Neural crest cell (in vitro differentiated cells): ENCODE measurements around the gene MS4A4E. TPM values are rescaled to one million over a fixed set of nuclear protein-coding genes. Genes with fewer than 3 reads are reported as not detected.
A peak's percentile ranks its signal among the peaks of the same experiment; 100 is the strongest.

Source experiments
- DNase-seq: peaks from one replicate; pipeline ENCODE4 v3.0.0; 2021; ENCODE audit warnings: low read depth, mixed read lengths, low spot score
- H3K27ac Mint-ChIP-seq: one replicate; pipeline ENCODE4 v1.8.0; 2021; ENCODE audit warnings: mild to moderate bottlenecking, mixed read lengths; ENCODE audit not compliant: unreplicated experiment
- H3K27me3 Mint-ChIP-seq: 2 replicates; pipeline ENCODE4 v1.8.0; 2021; ENCODE audit warnings: low read depth, mild to moderate bottlenecking, mixed read lengths
- H3K36me3 Mint-ChIP-seq: 2 replicates; pipeline ENCODE4 v1.8.0; 2021; ENCODE audit warnings: low read depth, mild to moderate bottlenecking, mixed read lengths
- H3K4me1 Mint-ChIP-seq: 2 replicates; pipeline ENCODE4 v1.8.0; 2021; ENCODE audit warnings: mixed read lengths
- H3K4me3 Mint-ChIP-seq: one replicate; pipeline ENCODE4 v1.8.0; 2021; ENCODE audit warnings: mild to moderate bottlenecking, mixed read lengths
- H3K9me3 Mint-ChIP-seq: 2 replicates; pipeline ENCODE4 v1.8.0; 2021; ENCODE audit warnings: mixed read lengths
- CTCF ChIP-seq: fragments of 200-600 bp; sonication (generic); conservative IDR thresholded peaks from 2 replicates; pipeline ENCODE4 v1.5.0; 2021; ENCODE audit warnings: antibody characterized with exemption, mild to moderate bottlenecking
- total RNA-seq: library from RNA; stranded (reverse); gene quantifications from 2 replicates; pipeline ENCODE4 v1.2.1, GENCODE V29; 2021

MS4A4E gene
- total RNA-seq, 1 donor from 2014 or later: 0.28 TPM

GRCh38 chr11:60182541-60183330, 60.2 kb downstream of the MS4A4E start, which contains the start of gene MS4A6A:
Gene MS4A6A, minus strand, starts transcription at chr11:60183083. Its CDS starts 1,356 bp downstream, at chr11:60181727.
- Mint-ChIP-seq H3K27ac (no peak within 1 kb of the TSS), H3K4me3 (no peak within 1 kb of the TSS), H3K27me3 (no peaks in the 10 kb centered on the region), H3K36me3 (peaks cover 2% of the 10 kb centered on the region), H3K9me3 (peaks cover 6% of the 10 kb centered on the region), H3K4me1 (no peaks in the 10 kb centered on the region)
- no peak for TF ChIP-seq CTCF
- DNase-seq: no peak

- Mint-ChIP-seq H3K27ac (no peak overlapping the region), H3K4me1 (no peaks in the 10 kb centered on the region), H3K4me3 (no peak overlapping the region), H3K9me3 (no peaks in the 10 kb centered on the region), H3K36me3 (no peaks in the 10 kb centered on the region), H3K27me3 (peaks cover 18% of the 10 kb centered on the region)
- no peak for TF ChIP-seq CTCF
- no peak for DNase-seq
Measured at GRCh38 chr11:60175860-60176275, 67.1 kb downstream of the MS4A4E start.

GRCh38 chr11:60172011-60172410, 70.9 kb downstream of the MS4A4E start:
- Mint-ChIP-seq H3K27me3 (peaks cover 18% of the 10 kb centered on the region), H3K4me3 (no peak overlapping the region), H3K4me1 (no peaks in the 10 kb centered on the region), H3K27ac (no peak overlapping the region), H3K36me3 (no peaks in the 10 kb centered on the region), H3K9me3 (peaks cover 9% of the 10 kb centered on the region)
- no peak for TF ChIP-seq CTCF
- DNase-seq: no peak

GRCh38 chr11:60170566-60170965, 72.4 kb downstream of the MS4A4E start:
- no peak overlapping the region for H3K4me3 Mint-ChIP-seq
- peaks cover 9% of the 10 kb centered on the region for H3K9me3 Mint-ChIP-seq
- no peaks in the 10 kb centered on the region for H3K4me1 Mint-ChIP-seq
- no peak for DNase-seq
- no peak for TF ChIP-seq CTCF
- H3K36me3 Mint-ChIP-seq: no peaks in the 10 kb centered on the region
- no peak overlapping the region for H3K27ac Mint-ChIP-seq
- peaks cover 18% of the 10 kb centered on the region for H3K27me3 Mint-ChIP-seq

GRCh38 chr11:60169264-60169915, 73.5 kb downstream of the MS4A4E start:
- TF ChIP-seq CTCF: peak; percentile 36
- DNase-seq: no peak
- Mint-ChIP-seq H3K27ac (no peak overlapping the region), H3K27me3 (peaks cover 16% of the 10 kb centered on the region), H3K9me3 (peaks cover 12% of the 10 kb centered on the region), H3K4me3 (no peak overlapping the region), H3K36me3 (peaks cover 3% of the 10 kb centered on the region), H3K4me1 (no peaks in the 10 kb centered on the region)
